H1 (cell line): Measurements from ENCODE around the gene RAB40B. TPM values are rescaled to one million over a fixed set of nuclear protein-coding genes. Genes with fewer than 3 reads are reported as not detected.

Experiments used
- CTCF ChIA-PET: fragments of 300-600 bp; sonication (Branson Sonifier 250); formaldehyde crosslinking; loops from one replicate; lab custom pipeline; 2021; ENCODE audit not compliant: partially characterized antibody; lab: Charles Lee
- POLR2A ChIA-PET: fragments of 300-600 bp; sonication (Branson Sonifier 250); formaldehyde crosslinking; loops from one replicate; lab custom pipeline; 2021; ENCODE audit warnings: inconsistent platforms; ENCODE audit not compliant: partially characterized antibody; lab: Charles Lee
- DNase-seq, 2 experiments: peaks; one replicate each; pipeline versions ENCODE4 v3.0.0 to v3.0.0-alpha.2; 2010 to 2022; ENCODE audit warnings: low spot score in 2 of 2, low read depth in 1 of 2, mixed read lengths in 1 of 2
- FAIRE-seq: peaks from 2 replicates; lab custom pipeline; 2011; peaks lifted over from hg19 to GRCh38; lab: Jason Lieb, UNC
- H2AFZ ChIP-seq: 2 replicates; pipeline ENCODE4 v1.8.1; 2012; ENCODE audit warnings: low read length, inconsistent platforms
- H2AK5ac ChIP-seq: 2 replicates; pipeline ENCODE4 v1.6.1; 2013; ENCODE audit warnings: low read depth, low read length
- H2BK120ac ChIP-seq: replicated peaks from 2 replicates; pipeline ENCODE3; 2013; ENCODE audit warnings: low read depth, low read length, inconsistent platforms
- H2BK12ac ChIP-seq: 2 replicates; pipeline ENCODE4 v1.6.1; 2013; ENCODE audit warnings: low read depth, low read length
- H2BK15ac ChIP-seq: 2 replicates; pipeline ENCODE4 v1.6.1; 2013; ENCODE audit warnings: low read length
- H2BK20ac ChIP-seq: 2 replicates; pipeline ENCODE4 v1.6.1; 2013; ENCODE audit warnings: low read length
- H2BK5ac ChIP-seq: 2 replicates; pipeline ENCODE4 v1.6.1; 2013; ENCODE audit warnings: low read depth, low read length
- H3K14ac ChIP-seq: 2 replicates; pipeline ENCODE4 v1.6.1; 2013; ENCODE audit warnings: inconsistent platforms; ENCODE audit not compliant: insufficient read length
- H3K18ac ChIP-seq: 2 replicates; pipeline ENCODE4 v1.6.1; 2013; ENCODE audit warnings: low read length; ENCODE audit errors: extremely low read depth
- H3K23ac ChIP-seq: 2 replicates; pipeline ENCODE4 v1.6.1; 2013; ENCODE audit warnings: inconsistent platforms; ENCODE audit not compliant: insufficient read length
- H3K23me2 ChIP-seq: 2 replicates; pipeline ENCODE4 v1.6.1; 2013; ENCODE audit warnings: low read depth, low read length
- H3K27ac ChIP-seq: 2 replicates; pipeline ENCODE4 v1.6.1; 2011; ENCODE audit warnings: low read depth, low read length, inconsistent platforms
- H3K27me3 ChIP-seq, 4 experiments: replicated peaks in 1 of 4; 1 replicate in 1 of 4; 2 replicates in 3 of 4; pipeline versions ENCODE4 v1.6.1 to v1.8.1; 2011 to 2013; ENCODE audit warnings: low read length in 3 of 4, mild to moderate bottlenecking in 3 of 4, inconsistent platforms in 2 of 4, mixed read lengths in 2 of 4, moderate library complexity in 1 of 4; ENCODE audit not compliant: control insufficient read depth in 3 of 4, insufficient read depth in 3 of 4; ENCODE audit errors: extremely low read depth in 1 of 4
- H3K36me3 ChIP-seq, 4 experiments: 2 replicates each; pipeline versions ENCODE4 v1.6.1 to v1.8.1; 2011 to 2013; ENCODE audit warnings: mild to moderate bottlenecking in 4 of 4, low read length in 3 of 4, moderate library complexity in 2 of 4, control low read depth in 1 of 4, inconsistent platforms in 1 of 4; ENCODE audit not compliant: insufficient read depth in 4 of 4, control insufficient read depth in 2 of 4
- H3K4ac ChIP-seq: replicated peaks from 2 replicates; pipeline ENCODE3; 2013; ENCODE audit warnings: low read length, low read depth, mixed read lengths, inconsistent platforms; ENCODE audit not compliant: insufficient read length
- H3K4me1 ChIP-seq, 4 experiments: replicated peaks in 1 of 4; 1 replicate in 1 of 4; 2 replicates in 3 of 4; pipeline versions ENCODE4 v1.6.1 to v1.8.1; 2011 to 2013; ENCODE audit warnings: low read length in 3 of 4, inconsistent platforms in 2 of 4, mixed read lengths in 1 of 4; ENCODE audit not compliant: insufficient read depth in 4 of 4, control insufficient read depth in 3 of 4
- H3K4me2 ChIP-seq, 2 experiments: 2 replicates each; pipeline versions ENCODE4 v1.6.1 to v1.8.1; 2011 to 2013; ENCODE audit warnings: low read depth in 2 of 2, low read length in 2 of 2, control low read depth in 1 of 2, inconsistent platforms in 1 of 2, mild to moderate bottlenecking in 1 of 2; ENCODE audit not compliant: insufficient read depth in 1 of 2
- H3K4me3 ChIP-seq, 4 experiments: fragments of 200-600, 300-600 bp in 1 of 4; sonication (generic), shearing (Covaris generic), sonication (Bioruptor Twin) in 1 of 4; 2 replicates each; pipeline versions ENCODE4 v1.5.1 to v1.8.1; 2011 to 2016; ENCODE audit warnings: low read length in 4 of 4, low read depth in 3 of 4, control low read depth in 2 of 4, inconsistent platforms in 2 of 4, mild to moderate bottlenecking in 2 of 4, mixed read lengths in 1 of 4, moderate library complexity in 1 of 4; ENCODE audit not compliant: insufficient read depth in 2 of 4; ENCODE audit errors: extremely low read depth in 1 of 4
- H3K56ac ChIP-seq: replicated peaks from 2 replicates; pipeline ENCODE3; 2013; ENCODE audit warnings: low read depth, mild to moderate bottlenecking, mixed read lengths, low read length, inconsistent platforms; ENCODE audit not compliant: insufficient read length
- H3K79me1 ChIP-seq: 2 replicates; pipeline ENCODE4 v1.6.1; 2013; ENCODE audit warnings: low read depth, low read length, control low read depth
- H3K79me2 ChIP-seq, 2 experiments: 2 replicates each; pipeline versions ENCODE4 v1.6.1 to v1.8.1; 2012 to 2013; ENCODE audit warnings: low read length in 2 of 2, mild to moderate bottlenecking in 2 of 2, inconsistent platforms in 1 of 2; ENCODE audit not compliant: insufficient read depth in 2 of 2, control insufficient read depth in 1 of 2
- H3K9ac ChIP-seq, 4 experiments: replicated peaks in 1 of 4; 1 replicate in 1 of 4; 2 replicates in 3 of 4; pipeline versions ENCODE4 v1.6.1 to v1.8.1; 2011 to 2013; ENCODE audit warnings: low read depth in 3 of 4, low read length in 3 of 4, control low read depth in 2 of 4, mild to moderate bottlenecking in 2 of 4, moderate library complexity in 2 of 4, inconsistent platforms in 1 of 4; ENCODE audit errors: extremely low read depth in 1 of 4
- H3K9me3 ChIP-seq, 2 experiments: 2 replicates each; pipeline versions ENCODE4 v1.6.1 to v1.8.1; 2012 to 2013; ENCODE audit warnings: mild to moderate bottlenecking in 2 of 2, moderate library complexity in 2 of 2, control low read depth in 1 of 2, inconsistent platforms in 1 of 2, low read depth in 1 of 2, low read length in 1 of 2, mixed read lengths in 1 of 2; ENCODE audit not compliant: insufficient read depth in 2 of 2
- H4K20me1 ChIP-seq, 2 experiments: replicated peaks in 1 of 2; 2 replicates each; pipeline versions ENCODE3 to v1.8.1; 2011 to 2013; ENCODE audit warnings: inconsistent platforms in 2 of 2, low read length in 2 of 2, mild to moderate bottlenecking in 1 of 2; ENCODE audit not compliant: insufficient read depth in 2 of 2, control insufficient read depth in 1 of 2
- H4K5ac ChIP-seq: 2 replicates; pipeline ENCODE4 v1.6.1; 2013; ENCODE audit warnings: low read length, low read depth, mixed read lengths, inconsistent platforms; ENCODE audit not compliant: insufficient read length
- H4K8ac ChIP-seq: 2 replicates; pipeline ENCODE4 v1.8.0; 2013; ENCODE audit warnings: mild to moderate bottlenecking, moderate library complexity, low read length, inconsistent platforms; ENCODE audit not compliant: insufficient read depth; ENCODE audit errors: extremely low read depth
- H4K91ac ChIP-seq: replicated peaks from 2 replicates; pipeline ENCODE3; 2013; ENCODE audit warnings: low read length, mixed read lengths, inconsistent platforms; ENCODE audit not compliant: insufficient read length
- CREB1 ChIP-seq: IDR thresholded peaks from 2 replicates; pipeline ENCODE4 v1.6.1; 2012; ENCODE audit warnings: inconsistent platforms
- EZH2 ChIP-seq: fragments of 200-600 bp; sonication (generic); IDR thresholded peaks from 2 replicates; pipeline ENCODE4 v1.7.1; 2012; ENCODE audit warnings: low read depth, mild to moderate bottlenecking, moderate library complexity, low read length, inconsistent platforms; ENCODE audit not compliant: severe bottlenecking
- KDM5A ChIP-seq: fragments of 200-600 bp; IDR thresholded peaks from 2 replicates; pipeline ENCODE4 v1.7.1; 2012; ENCODE audit warnings: mild to moderate bottlenecking, low read length, inconsistent platforms, mixed read lengths
- SRF ChIP-seq: IDR thresholded peaks from 2 replicates; pipeline ENCODE4 v1.6.1; 2011; ENCODE audit warnings: mild to moderate bottlenecking, low read depth, low read length, moderate library complexity
- WGBS, 2 experiments: shearing (Covaris generic) in 1 of 2; methylation state at CpG; one replicate each; pipeline versions ENCODE4 v1.1.6 to v1.1.7; 2013 to 2015; ENCODE audit warnings: low lambda C conversion rate in 2 of 2, mixed read lengths in 2 of 2, inconsistent platforms in 1 of 2, low coverage in 1 of 2, missing lambda C conversion rate in 1 of 2; ENCODE audit not compliant: insufficient replicate concordance in 2 of 2, insufficient coverage in 1 of 2, insufficient read length in 1 of 2; ENCODE audit errors: extremely low coverage in 1 of 2, missing lambda C conversion rate in 1 of 2; 5-methylcytosine and 5-hydroxymethylcytosine counted together
- polyA plus RNA-seq, 7 experiments: library from polyadenylated mRNA; depleted of rRNA in 3 of 7; stranded (reverse) in 5 of 7; unstranded in 2 of 7; fragments of >200 nt in 5 of 7; fragments of 200-250 nt in 2 of 7; gene quantifications; 1 replicate in 5 of 7; 2 replicates in 1 of 7; 4 replicates in 1 of 7; pipeline versions ENCODE4 v1.2.1 to v1.2.3, GENCODE V29; 2011 to 2013; ENCODE audit warnings: missing spikeins in 2 of 7, mixed read lengths in 2 of 7
- total RNA-seq: library from RNA; stranded (reverse); fragmentation: NEBNext Ultra II Directional; extraction: Animal tissue kit (Norgen Biotek cat#: 25700); gene quantifications from 2 replicates; pipeline ENCODE4 v1.2.1, GENCODE V29; 2021

Gene RAB40B
- total and polyA plus RNA-seq, 2 of the 8 experiments (the other 6 are each of a cell fraction or from before 2014, with no cell fraction given): 3.1 to 4.6 TPM

- Histone ChIP-seq H3K27me3 (peaks cover 0 to 13% (median 4%) of the 10 kb centered on the region in 4 experiments; a peak in 4 of 7 replicates), H4K20me1 (peaks cover 0 to 5% of the 10 kb centered on the region in 2 experiments)
- POLR2A ChIA-PET: interaction anchor here (0.9 to 1.0 kb wide), 3 partner anchors 28 to 52 kb away, joined by 3 read pairs; no protein-coding TSS in a partner anchor
- no peak for TF ChIP-seq KDM5A
- TF ChIP-seq CREB1: no peak
- no peak for TF ChIP-seq SRF
- TF ChIP-seq EZH2: no peak
- TF ChIP-seq, all 59 proteins: peak for 0
- DNase-seq (no peak), FAIRE-seq (no peak)
- WGBS, 2 experiments: 81% methylated on average over 24 of the region's 26 CpGs; no CpG with 5 or more reads in 1 of the 2 experiments
- Histone ChIP-seq H3K9me3 (no peaks in the 10 kb centered on the region), H3K79me1 (no peaks in the 10 kb centered on the region), H3K4me2 (no peak overlapping the region), H3K27ac (no peak overlapping the region), H2BK5ac (no peak overlapping the region), H3K4ac (no peak overlapping the region), H3K4me1 (peaks cover 0 to 4% (median 0%) of the 10 kb centered on the region in 4 experiments; a peak in 1 of 7 replicates), H3K18ac (no peak overlapping the region), H3K4me3 (no peak overlapping the region), H3K56ac (no peak overlapping the region), H3K79me2 (no peaks in the 10 kb centered on the region), H3K36me3 (no peaks in the 10 kb centered on the region), H3K23me2 (peaks cover 4% of the 10 kb centered on the region; the same call in 1 of the 2 replicates), H4K5ac (no peak overlapping the region), H2BK20ac (no peak overlapping the region), H3K23ac (no peak overlapping the region), H2BK120ac (no peak overlapping the region), H2AK5ac (no peak overlapping the region), H4K8ac (no peak overlapping the region), H3K9ac (no peak overlapping the region), H2BK15ac (no peak overlapping the region), H2AFZ (no peak overlapping the region), H4K91ac (no peak overlapping the region), H2BK12ac (no peak overlapping the region), H3K14ac (no peak overlapping the region)
- CTCF ChIA-PET: interaction anchor here (1.1 to 2.2 kb wide), 4 partner anchors 9 to 73 kb away, joined by 3 to 11 read pairs (median 4); no protein-coding TSS in a partner anchor
Observed at GRCh38 chr17:82703036-82703745, 4.7 kb upstream of the RAB40B start.
